HG02840 (cell line): Measurements from ENCODE around the gene ELP5.

Experiments used
- ATAC-seq: cut with Tn5 transposase; IDR thresholded peaks from one replicate; pipeline ENCODE4 v1.9.1; 2021; ENCODE audit warnings: mild to moderate bottlenecking, moderate library complexity, moderate number of reproducible peaks; ENCODE audit not compliant: unreplicated experiment, low FRiP score

The ELP5 gene

DNA sequence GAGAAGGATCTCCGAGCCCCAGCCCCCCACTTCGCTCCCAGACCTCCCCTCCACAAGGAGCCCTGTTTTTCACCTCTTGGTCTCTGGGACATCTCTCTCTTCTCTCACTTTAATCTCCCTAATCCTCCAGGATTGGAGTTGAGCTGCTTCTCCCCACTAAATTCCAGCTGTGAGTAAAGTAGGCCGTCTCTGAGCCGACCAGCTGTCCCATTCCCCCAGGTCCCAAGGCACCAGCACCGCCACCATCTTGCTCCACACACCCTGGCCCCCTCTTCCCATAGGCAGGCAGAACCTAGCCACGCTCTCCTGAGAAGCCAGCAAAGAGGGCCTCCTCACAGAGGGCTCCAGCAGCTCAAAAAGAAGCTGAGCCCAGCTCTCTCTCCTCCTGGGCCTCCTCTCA, 33.3 kb upstream of the ELP5 start:
- ATAC-seq = no peak

DNA sequence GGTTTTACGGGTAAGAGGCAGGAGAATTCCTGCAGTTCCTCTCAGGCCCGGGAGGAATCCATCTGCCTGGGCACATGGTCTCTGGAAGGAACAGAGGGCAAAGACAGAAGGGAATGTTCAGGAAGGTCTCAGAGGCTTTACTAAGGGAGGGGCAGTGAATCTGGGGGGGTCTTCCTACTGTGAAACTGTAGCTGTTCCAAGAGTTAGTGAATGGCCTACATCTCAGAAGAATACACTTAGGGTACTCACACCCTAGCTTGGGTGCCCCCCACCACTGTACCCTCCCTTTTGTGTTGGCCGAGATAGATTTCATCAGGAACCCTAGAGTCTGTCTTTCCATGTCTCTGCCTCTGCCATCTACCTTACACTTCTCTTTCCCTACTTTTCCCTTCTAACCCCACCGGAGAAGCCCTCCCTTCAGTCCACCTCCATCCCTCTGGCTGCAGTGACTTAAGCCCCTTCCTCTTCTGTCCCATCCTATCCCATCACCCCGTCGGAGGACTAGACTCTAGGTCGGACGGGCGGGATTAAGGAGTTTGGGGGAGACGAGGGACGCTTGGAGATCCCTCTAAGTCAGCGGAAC, 32.7 kb upstream of the ELP5 start:
- no peak for ATAC-seq

DNA sequence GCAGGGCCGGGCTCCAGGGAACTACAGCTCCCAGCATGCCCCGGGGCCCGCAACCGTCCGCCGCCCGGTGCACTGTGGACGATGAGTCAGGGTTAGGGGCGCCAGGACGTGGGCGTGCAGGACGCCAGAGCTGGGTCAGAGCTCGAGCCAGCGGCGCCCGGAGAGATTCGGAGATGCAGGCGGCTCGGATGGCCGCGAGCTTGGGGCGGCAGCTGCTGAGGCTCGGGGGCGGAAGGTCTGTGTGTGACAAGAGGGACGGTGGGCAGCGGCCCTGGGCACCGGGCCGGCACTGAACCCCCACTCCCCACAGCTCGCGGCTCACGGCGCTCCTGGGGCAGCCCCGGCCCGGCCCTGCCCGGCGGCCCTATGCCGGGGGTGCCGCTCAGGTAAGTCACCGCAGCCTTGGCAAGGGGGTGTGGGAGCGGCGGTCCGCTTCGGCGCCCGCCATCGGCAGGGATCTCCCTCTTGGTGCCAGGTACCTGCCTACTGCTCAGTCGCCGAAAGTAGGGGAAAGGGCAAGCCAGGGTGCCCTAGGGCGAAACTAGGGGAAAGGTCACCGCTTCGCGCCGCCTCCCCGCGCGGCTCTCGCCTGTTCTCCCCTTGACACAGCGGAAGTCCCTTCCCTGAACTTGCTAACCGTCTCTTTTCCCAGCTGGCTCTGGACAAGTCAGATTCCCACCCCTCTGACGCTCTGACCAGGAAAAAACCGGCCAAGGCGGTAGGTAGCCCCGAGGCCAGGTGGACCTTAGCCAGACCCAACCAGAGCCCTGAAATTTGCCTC, 32.0 kb upstream of the ELP5 start, which contains the start of the genes ACADVL and DLG4:
Gene ACADVL (plus strand): TSS at position 127 of the 781 bp plus-strand sequence. CDS start 47 bp downstream, at position 174.
Gene DLG4 (minus strand): TSS at position 25 of the 781 bp plus-strand sequence.
- peak; percentile 52 for ATAC-seq

DNA sequence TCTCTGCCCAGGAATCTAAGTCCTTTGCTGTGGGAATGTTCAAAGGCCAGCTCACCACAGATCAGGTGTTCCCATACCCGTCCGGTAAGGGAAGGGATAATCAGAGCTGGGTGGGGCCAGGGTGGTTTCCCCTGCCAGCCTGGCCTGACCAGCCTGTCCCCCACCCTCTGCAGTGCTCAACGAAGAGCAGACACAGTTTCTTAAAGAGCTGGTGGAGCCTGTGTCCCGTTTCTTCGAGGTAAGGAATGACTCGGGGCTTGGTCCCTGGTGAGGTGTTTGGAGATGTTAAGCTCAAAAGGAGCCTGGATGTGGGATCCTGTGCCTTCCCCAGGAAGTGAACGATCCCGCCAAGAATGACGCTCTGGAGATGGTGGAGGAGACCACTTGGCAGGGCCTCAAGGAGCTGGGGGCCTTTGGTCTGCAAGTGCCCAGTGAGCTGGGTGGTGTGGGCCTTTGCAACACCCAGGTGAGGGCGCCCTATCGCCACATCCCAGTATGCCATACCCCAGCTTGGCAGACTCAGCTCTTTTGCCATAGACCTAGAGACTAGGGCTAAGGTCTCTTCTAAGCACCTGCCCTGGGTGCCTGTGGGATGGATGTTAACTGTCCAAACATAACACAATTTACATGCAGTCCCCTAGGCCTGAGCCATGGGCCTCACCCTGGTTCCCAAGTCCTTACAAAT, 31.3 kb upstream of the ELP5 start:
- no peak for ATAC-seq

GRCh38 chr17:7221278-7222092, 30.5 kb upstream of the ELP5 start:
- ATAC-seq = no peak

- ATAC-seq = no peak
Observed at GRCh38 chr17:7222093-7222971, 29.7 kb upstream of the ELP5 start.

DNA sequence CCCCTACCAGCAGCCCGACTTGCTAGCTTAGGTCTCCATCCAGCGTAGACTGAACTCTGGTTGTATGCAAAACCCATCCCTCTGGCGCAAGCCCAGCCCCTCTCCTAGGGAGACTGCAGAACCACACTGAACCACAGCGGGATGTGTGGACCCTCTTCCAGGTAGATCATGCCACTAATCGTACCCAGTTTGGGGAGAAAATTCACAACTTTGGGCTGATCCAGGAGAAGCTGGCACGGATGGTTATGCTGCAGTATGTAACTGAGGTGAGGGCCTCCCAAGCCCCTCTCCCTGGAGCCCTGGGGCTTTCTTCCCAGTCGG, 29.1 kb upstream of the ELP5 start:
- no peak for ATAC-seq

DNA sequence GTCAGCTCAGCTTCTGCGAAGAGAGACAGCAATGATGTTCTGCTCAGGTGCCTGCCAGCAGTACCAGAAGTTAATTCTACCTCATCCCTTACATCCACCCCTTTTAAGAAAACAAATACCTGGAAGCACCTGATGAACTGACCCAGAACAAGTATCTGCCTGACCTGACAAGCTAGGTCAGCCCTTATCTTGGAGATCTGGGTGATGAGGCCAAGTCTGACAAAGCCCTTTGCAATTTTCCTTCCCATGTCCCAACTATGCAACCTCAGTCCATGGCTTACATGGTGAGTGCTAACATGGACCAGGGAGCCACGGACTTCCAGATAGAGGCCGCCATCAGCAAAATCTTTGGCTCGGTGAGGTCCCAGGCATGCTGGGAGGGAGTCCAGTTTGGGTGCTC, 28.6 kb upstream of the ELP5 start:
- no peak for ATAC-seq

DNA sequence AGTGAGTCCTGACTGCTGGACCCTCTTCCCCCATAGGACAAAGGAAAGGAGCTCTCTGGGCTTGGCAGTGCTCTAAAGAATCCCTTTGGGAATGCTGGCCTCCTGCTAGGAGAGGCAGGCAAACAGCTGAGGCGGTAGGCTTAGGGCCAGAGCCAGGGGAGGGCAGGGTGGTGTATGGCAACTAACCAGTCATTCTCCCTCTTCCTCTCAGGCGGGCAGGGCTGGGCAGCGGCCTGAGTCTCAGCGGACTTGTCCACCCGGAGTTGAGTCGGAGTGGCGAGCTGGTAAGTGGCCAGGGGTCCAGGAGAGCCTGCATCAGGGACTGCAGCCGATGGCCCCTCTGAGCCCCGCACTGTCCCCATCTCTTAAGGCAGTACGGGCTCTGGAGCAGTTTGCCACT, 27.9 kb upstream of the ELP5 start:
- no peak for ATAC-seq

DNA sequence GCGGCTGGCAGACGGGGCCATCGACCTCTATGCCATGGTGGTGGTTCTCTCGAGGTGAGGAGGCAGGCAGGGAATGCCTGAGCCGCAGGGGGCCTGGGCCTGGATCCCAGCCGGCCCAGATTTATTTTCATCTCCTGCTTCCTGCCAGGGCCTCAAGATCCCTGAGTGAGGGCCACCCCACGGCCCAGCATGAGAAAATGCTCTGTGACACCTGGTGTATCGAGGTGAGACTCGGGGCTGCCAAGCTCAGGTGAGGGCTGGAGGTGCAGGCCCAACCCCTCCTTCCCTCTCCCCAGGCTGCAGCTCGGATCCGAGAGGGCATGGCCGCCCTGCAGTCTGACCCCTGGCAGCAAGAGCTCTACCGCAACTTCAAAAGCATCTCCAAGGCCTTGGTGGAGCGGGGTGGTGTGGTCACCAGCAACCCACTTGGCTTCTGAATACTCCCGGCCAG, 27.3 kb upstream of the ELP5 start:
- no peak for ATAC-seq

DNA sequence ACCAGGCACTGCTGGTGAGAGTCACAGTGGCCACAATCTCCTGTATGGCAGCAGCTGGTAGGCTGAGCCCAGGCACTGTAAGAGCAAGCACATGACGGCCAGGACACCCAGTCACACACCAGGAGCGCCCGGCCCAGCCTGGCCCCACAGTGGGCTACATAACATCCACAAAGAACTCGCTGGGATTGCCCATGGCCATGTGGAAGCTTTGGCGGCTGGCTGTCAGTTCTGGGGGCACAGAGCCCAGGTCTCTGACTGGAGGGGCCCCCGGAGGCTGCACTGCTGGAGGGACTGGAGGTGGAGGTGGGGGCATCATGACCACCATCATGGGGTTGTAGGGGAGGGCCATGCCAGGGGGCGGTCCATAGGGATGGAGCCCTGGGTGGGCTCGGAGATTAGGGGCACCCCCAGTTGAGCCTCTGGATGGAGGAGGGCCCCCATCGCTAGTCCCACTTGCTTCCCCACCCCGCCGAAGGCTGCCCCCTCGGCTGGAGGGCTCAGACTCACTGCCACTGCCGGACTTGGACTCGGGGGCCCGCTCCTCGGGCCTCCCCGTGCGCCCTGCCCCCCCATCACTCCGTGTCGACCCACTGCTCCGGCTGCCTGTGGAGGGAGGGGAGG, 26.2 kb upstream of the ELP5 start:
- ATAC-seq = no peak

DNA sequence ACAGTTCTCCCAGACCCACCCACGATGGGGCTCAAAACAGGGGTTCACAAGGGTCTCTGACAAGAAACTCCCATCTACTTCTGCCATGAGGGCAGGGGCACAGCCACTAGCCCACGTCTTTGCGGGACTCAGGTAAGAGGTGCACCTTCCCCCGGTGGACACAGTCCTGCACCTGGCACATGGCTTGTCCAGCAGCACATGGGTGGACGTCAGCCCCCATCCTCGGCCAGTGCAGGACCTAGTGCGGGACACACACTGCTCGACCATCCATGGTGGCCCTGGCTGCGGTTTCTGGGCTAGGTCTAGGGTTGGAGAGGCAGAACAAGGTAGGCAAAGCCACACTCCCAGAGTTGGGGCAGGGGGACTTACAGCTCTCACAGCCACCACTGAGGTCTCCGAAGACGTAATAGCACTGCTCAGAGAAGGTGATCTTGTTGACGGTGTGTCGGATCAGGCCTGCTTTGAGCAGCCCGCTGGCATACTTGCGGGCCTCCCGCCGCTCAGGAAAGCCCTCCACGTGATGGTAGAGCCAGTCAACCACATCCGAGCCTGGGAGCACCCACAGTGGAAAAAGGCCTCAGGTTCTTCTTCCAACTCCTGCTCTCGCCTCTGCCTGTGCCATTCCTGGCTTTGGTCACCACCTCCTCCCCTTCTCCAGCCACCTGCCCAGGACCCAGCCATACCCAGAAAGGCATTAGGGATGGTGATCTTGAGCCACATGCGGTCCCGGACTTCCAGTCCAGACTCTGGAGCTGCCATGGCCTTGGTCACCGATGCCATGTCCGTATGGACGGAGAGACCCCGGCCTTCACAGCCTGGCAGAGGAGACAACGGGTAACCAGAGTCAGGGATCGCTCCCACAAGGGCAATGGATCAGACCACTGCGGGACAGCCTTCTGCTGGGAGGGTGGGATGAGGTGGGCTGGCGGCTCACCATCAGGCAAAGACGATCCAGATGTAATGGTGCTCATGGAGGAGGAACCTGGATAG, 25.0 kb upstream of the ELP5 start:
- no peak for ATAC-seq

- no peak for ATAC-seq
Observed at GRCh38 chr17:7228920-7229319, 23.1 kb upstream of the ELP5 start.

DNA sequence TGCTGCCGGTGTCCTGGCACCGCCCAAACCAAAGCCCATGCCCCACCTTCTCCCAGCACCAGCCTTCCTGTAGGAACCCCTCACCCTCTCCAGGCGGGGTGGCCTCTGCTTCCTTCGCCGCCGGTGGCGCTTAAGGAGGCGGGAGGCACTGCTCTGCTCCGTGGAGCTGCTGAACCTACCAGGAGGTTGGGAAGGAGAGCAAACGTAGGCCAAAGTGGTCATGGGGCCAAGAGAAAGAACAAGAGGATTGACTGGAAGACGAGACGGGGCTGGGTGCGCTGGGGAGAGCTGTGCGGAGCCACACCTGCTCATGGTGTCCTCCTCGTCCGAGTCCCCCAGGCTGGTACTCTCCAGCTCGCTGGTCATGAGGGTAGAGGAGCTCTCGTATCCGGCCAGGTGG, 22.5 kb upstream of the ELP5 start:
- ATAC-seq = no peak

DNA sequence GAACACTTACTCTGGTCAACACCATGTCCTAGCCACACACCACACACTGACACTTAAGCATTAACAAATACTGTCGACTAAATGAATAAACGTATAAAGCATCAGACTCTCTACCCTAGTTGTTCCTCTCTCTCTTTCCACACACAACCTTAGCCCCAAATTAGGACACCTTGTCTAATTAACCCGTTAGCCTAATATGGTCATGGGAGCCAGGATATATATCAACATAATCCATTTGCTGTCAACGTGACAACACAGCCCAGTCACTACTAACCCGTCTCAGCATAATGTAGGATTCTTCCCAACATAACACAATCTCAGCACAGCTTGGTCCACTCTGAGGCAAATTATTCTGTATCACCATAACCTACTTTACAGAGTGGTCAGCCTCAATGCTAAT, 19.9 kb upstream of the ELP5 start:
- ATAC-seq = no peak

GRCh38 chr17:7233701-7234082, 18.3 kb upstream of the ELP5 start:
- no peak for ATAC-seq

DNA sequence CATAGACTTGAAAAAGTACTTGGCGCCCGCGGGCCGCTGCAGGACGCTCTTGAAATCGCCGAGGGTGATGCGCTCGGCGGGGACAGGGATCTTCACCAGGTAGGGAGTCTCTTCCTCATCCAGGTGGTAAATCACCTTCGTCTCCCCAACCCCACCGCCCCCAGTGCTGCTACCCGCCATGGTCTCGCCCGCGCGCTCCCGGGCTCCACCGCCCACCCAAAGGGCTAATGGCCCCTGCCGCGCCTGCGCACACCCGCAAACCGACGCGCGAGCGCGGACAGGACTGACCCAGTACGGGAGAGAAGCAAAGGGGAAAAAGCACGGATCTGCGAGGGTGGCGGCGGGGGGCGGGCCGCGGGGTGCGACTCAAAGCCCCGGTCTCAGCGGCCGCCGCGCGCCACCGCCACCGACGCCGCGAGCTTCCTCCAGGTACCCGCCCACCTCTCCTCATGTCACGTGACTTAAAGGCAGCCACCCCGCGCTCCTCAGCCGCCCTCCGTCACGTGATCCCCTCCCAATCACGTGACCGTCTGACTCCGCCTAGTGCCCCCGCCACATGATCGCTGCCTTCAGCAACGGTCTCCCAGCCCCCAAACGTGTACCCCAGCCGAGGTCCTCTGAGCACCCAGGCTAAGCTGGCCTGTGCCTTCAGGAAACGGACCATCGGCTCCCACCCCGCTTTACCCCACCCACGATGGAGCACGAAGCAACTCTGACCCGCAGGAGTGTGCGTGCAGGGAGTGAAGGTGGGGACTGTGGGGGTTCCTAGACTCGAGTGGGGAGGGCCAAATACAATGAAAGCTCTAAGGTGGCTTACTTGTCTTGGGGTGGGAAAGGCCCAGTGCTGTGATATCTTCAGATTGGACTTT, 17.7 kb upstream of the ELP5 start, which contains the start of gene DVL2:
Gene DVL2 (minus strand): TSS at position 435 of the 869 bp plus-strand sequence. CDS start 255 bp downstream, at position 180.
- peak; percentile 57 for ATAC-seq
